Measurements from ENCODE around the gene IKZF2. TPM values are rescaled to one million over a fixed set of nuclear protein-coding genes. Genes with fewer than 3 reads are reported as not detected.

The IKZF2 gene
- total and polyA plus RNA-seq, 9 of the 15 experiments (the other 6 are each of a cell fraction or from before 2014, with no cell fraction given) = 0.04 to 0.54 (median 0.22) TPM

- Histone ChIP-seq H3K79me2 (ENCODE audit: control insufficient read depth, insufficient read depth, low read length) (no peaks in the 10 kb centered on the region), H3K9me3 (replicated peaks; ENCODE audit: control insufficient read depth, insufficient read depth, low read depth, low read length) (no peaks in the 10 kb centered on the region), H4K20me1 (replicated peaks; ENCODE audit: control insufficient read depth, insufficient read depth, low read length) (no peaks in the 10 kb centered on the region), H3K9ac (ENCODE audit: insufficient read depth in 1 of 2, low read depth in 2 of 2, low read length in 2 of 2) (no peak overlapping the region), H3K27ac (ENCODE audit: extremely low read depth, low read depth, low read length) (no peak overlapping the region), H3K9me1 (ENCODE audit: control insufficient read depth, insufficient read depth, low read length) (no peaks in the 10 kb centered on the region), H3K4me3 (no peak overlapping the region), H3K27me3 (ENCODE audit: control insufficient read depth in 2 of 2, insufficient read depth in 2 of 2, low read length in 2 of 2) (no peaks in the 10 kb centered on the region; a peak in 1 of 5 replicates), H3K4me2 (ENCODE audit: insufficient read depth, low read length) (no peak overlapping the region), H3K36me3 (ENCODE audit: control insufficient read depth, insufficient read depth, low read length) (no peaks in the 10 kb centered on the region), H3K4me1 (replicated peaks in 1 of 2; ENCODE audit: control insufficient read depth in 2 of 2, insufficient read depth in 2 of 2, low read length in 2 of 2) (peaks cover 0 to 6% of the 10 kb centered on the region in 2 experiments; a peak in 1 of 5 replicates), H2AFZ (ENCODE audit: low read depth, low read length) (no peak overlapping the region)
- no TSS peak for BruUV-seq (replicated peaks)
- POLR2A ChIA-PET = no interaction called here
- ATAC-seq = no peak
- no peak for DNase-seq (ENCODE audit: extremely low read depth in 1 of 4, low spot score in 3 of 4)
- in situ Hi-C loops (cut with MboI) = no loop called here
- 0% methylated on average over 2 of the region's 2 CpGs for WGBS (ENCODE audit: insufficient coverage, low coverage, missing lambda C conversion rate)
- intact Hi-C loops (cut with micrococcal nuclease) = no loop called here
- no peak for TF ChIP-seq POLR2B (IDR thresholded peaks at IDR 0.05; ENCODE audit: low read depth, partially characterized antibody)
- TF ChIP-seq NCOA2 (IDR thresholded peaks at IDR 0.05; ENCODE audit: partially characterized antibody in 2 of 2) = no peak
- no peak for TF ChIP-seq ARID4B (CRISPR knock-in tag; IDR thresholded peaks at IDR 0.05)
- TF ChIP-seq SNRNP70 (optimal IDR thresholded peaks at IDR 0.05; ENCODE audit: low read depth, low read length) = no peak
- TF ChIP-seq EGR1 (conservative IDR thresholded peaks at IDR 0.05) = no peak
- no peak for TF ChIP-seq RBM34 (IDR thresholded peaks at IDR 0.05; ENCODE audit: borderline replicate concordance, insufficient read depth, low read length)
- no peak for TF ChIP-seq ZNF354B (CRISPR knock-in tag; IDR thresholded peaks at IDR 0.05)
- no peak for TF ChIP-seq ZNF77 (CRISPR knock-in tag; IDR thresholded peaks at IDR 0.05)
- TF ChIP-seq HLTF (IDR thresholded peaks at IDR 0.05) = no peak
- no peak for TF ChIP-seq THAP7 (CRISPR knock-in tag; IDR thresholded peaks at IDR 0.05)
- no peak for TF ChIP-seq ZNF274 (IDR thresholded peaks at IDR 0.05; ENCODE audit: borderline replicate concordance, low read depth, low read length)
- CTCF ChIA-PET (ENCODE audit: low intra/inter-chr PET ratio) = no interaction called here
- FAIRE-seq = no peak
These were observed 2.7 kb downstream of the IKZF2 start for GRCh38 chr2:213148572-213149261.
